ENCODE measurements around the gene RAB10.
"Not testable (repeated sequence)": the region's sequence is repeated elsewhere in the genome, so short reads cannot be mapped to it uniquely, and the experiment has no call there.

RAB10 gene

GRCh38 chr2:26016706-26017045 lies 17.2 kb upstream of the RAB10 start:
- DNase-seq: not testable (repeated sequence)

GRCh38 chr2:26017464-26018183 lies 16.3 kb upstream of the RAB10 start:
- DNase-seq: no peak

- DNase-seq: peak; percentile 95
Measured at GRCh38 chr2:26018184-26019055, 15.5 kb upstream of the RAB10 start.

- DNase-seq: no peak
Measured at GRCh38 chr2:26020231-26020640, 13.6 kb upstream of the RAB10 start.

GRCh38 chr2:26024260-26024659 lies 9.6 kb upstream of the RAB10 start:
- no peak for DNase-seq

- no peak for DNase-seq
Measured at GRCh38 chr2:26025509-26025908, 8.4 kb upstream of the RAB10 start.

GRCh38 chr2:26028083-26028482 lies 5.8 kb upstream of the RAB10 start:
- not testable (repeated sequence) for DNase-seq

GRCh38 chr2:26032586-26033269 lies 1.2 kb upstream of the RAB10 start:
- not testable (repeated sequence) for DNase-seq

GRCh38 chr2:26033270-26033817 lies 540 bp upstream of the RAB10 start:
- DNase-seq: peak; percentile 80

GRCh38 chr2:26034637-26034992 lies 731 bp downstream of the RAB10 start:
- no peak for DNase-seq

- DNase-seq: no peak
Measured at GRCh38 chr2:26035090-26035743, 1.3 kb downstream of the RAB10 start.

- DNase-seq: no peak
Measured at GRCh38 chr2:26039603-26040323, 5.9 kb downstream of the RAB10 start.

- no peak for DNase-seq
Measured at GRCh38 chr2:26043109-26043508, 9.2 kb downstream of the RAB10 start.

GRCh38 chr2:26043862-26044696 lies 10.2 kb downstream of the RAB10 start:
- peak; percentile 22 for DNase-seq

GRCh38 chr2:26048791-26049190 lies 14.9 kb downstream of the RAB10 start:
- no peak for DNase-seq

- no peak for DNase-seq
Measured at GRCh38 chr2:26049641-26050040, 15.8 kb downstream of the RAB10 start.

- DNase-seq: no peak
Measured at GRCh38 chr2:26052740-26053139, 18.9 kb downstream of the RAB10 start.

GRCh38 chr2:26054598-26055348 lies 20.9 kb downstream of the RAB10 start:
- no peak for DNase-seq

- DNase-seq: no peak
Measured at GRCh38 chr2:26058390-26058789, 24.5 kb downstream of the RAB10 start.

GRCh38 chr2:26059542-26059941 lies 25.7 kb downstream of the RAB10 start:
- peak; percentile 8 for DNase-seq
